ENCODE measurements around the gene LCAT.

DNA sequence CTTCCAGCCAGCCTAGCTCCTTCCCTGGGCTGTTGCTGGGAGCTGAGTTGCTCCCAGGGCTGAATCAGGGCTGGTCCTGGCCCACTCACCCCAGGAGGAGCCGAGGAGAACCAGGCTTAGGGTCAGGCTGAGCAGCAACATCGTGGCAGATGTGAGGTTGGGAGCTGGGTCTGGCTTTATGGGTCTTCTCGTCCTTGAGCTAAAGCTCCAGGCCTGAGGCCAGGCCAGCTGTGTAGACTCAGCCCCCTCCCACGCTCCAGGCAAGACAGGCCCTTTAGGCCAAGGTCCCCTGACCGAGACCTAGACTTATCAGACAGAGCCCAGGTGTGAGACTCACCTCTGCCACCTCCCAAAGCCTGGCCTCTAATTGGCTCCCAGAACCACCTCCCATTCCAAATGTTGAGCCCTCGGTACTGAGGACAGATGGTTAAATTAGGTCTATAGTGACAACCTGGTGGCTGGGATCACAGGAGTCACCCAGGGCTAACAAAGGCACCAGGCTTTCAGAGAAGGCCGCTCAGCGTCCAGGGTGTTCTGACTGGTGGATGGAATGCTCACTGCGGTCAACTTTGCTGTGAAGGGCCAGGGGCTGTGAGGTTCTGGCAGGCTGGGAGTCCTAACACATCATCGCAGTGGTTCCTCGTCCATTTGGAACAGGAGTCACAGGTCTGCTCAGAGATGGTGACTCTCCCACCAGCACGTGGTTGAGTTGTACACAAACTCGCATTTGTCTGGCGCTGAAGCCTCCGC, 12.0 kb downstream of the LCAT start, which contains the start of gene CTRL:
- TF ChIP-seq SPI1 (IDR thresholded peaks at IDR 0.05; ENCODE audit: borderline replicate concordance, low read depth) (no peak), POLR2AphosphoS5 (IDR thresholded peaks at IDR 0.05; ENCODE audit: low read depth) (no peak; the same call in none of the 2 replicates)
- TF ChIP-seq, protein P1, sequence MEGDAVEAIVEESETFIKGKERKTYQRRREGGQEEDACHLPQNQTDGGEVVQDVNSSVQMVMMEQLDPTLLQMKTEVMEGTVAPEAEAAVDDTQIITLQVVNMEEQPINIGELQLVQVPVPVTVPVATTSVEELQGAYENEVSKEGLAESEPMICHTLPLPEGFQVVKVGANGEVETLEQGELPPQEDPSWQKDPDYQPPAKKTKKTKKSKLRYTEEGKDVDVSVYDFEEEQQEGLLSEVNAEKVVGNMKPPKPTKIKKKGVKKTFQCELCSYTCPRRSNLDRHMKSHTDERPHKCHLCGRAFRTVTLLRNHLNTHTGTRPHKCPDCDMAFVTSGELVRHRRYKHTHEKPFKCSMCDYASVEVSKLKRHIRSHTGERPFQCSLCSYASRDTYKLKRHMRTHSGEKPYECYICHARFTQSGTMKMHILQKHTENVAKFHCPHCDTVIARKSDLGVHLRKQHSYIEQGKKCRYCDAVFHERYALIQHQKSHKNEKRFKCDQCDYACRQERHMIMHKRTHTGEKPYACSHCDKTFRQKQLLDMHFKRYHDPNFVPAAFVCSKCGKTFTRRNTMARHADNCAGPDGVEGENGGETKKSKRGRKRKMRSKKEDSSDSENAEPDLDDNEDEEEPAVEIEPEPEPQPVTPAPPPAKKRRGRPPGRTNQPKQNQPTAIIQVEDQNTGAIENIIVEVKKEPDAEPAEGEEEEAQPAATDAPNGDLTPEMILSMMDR (IDR thresholded peaks at IDR 0.05; ENCODE audit: insufficient read depth, low read length), result no peak
- TF ChIP-seq, protein P2, sequence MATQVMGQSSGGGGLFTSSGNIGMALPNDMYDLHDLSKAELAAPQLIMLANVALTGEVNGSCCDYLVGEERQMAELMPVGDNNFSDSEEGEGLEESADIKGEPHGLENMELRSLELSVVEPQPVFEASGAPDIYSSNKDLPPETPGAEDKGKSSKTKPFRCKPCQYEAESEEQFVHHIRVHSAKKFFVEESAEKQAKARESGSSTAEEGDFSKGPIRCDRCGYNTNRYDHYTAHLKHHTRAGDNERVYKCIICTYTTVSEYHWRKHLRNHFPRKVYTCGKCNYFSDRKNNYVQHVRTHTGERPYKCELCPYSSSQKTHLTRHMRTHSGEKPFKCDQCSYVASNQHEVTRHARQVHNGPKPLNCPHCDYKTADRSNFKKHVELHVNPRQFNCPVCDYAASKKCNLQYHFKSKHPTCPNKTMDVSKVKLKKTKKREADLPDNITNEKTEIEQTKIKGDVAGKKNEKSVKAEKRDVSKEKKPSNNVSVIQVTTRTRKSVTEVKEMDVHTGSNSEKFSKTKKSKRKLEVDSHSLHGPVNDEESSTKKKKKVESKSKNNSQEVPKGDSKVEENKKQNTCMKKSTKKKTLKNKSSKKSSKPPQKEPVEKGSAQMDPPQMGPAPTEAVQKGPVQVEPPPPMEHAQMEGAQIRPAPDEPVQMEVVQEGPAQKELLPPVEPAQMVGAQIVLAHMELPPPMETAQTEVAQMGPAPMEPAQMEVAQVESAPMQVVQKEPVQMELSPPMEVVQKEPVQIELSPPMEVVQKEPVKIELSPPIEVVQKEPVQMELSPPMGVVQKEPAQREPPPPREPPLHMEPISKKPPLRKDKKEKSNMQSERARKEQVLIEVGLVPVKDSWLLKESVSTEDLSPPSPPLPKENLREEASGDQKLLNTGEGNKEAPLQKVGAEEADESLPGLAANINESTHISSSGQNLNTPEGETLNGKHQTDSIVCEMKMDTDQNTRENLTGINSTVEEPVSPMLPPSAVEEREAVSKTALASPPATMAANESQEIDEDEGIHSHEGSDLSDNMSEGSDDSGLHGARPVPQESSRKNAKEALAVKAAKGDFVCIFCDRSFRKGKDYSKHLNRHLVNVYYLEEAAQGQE (IDR thresholded peaks at IDR 0.05; ENCODE audit: insufficient replicate concordance, low read depth), result no peak
